Neural cell (in vitro differentiated cells): ENCODE measurements around the gene PDE11A. TPM values are rescaled to one million over a fixed set of nuclear protein-coding genes. Genes with fewer than 3 reads are reported as not detected.

ENCODE experiments used
- H2AFZ ChIP-seq: fragments of 200-600, 300-800 bp; sonication (generic), shearing (Covaris generic); 2 replicates; pipeline ENCODE4 v1.6.0; 2014; ENCODE audit warnings: low read depth, mild to moderate bottlenecking, antibody characterized with exemption, low read length, moderate library complexity
- H3F3A ChIP-seq: fragments of 200-600 bp; shearing (Covaris generic); 2 replicates; pipeline ENCODE4 v1.6.1; 2016; ENCODE audit warnings: mild to moderate bottlenecking, moderate library complexity, mixed read lengths, antibody characterized with exemption, low read length; ENCODE audit not compliant: insufficient read depth, poor library complexity, severe bottlenecking
- H3K27ac ChIP-seq: fragments of 200-600, 300-800 bp; sonication (generic), shearing (Covaris generic); 2 replicates; pipeline ENCODE4 v1.5.1; 2014; ENCODE audit warnings: mild to moderate bottlenecking, low read length, moderate library complexity
- H3K27me3 ChIP-seq: fragments of 300-800, 200-600 bp; sonication (generic), shearing (Covaris generic); 2 replicates; pipeline ENCODE4 v1.6.0; 2014; ENCODE audit warnings: mild to moderate bottlenecking, low read depth, low read length, moderate library complexity; ENCODE audit not compliant: insufficient read depth
- H3K36me3 ChIP-seq: fragments of 300-800, 200-600 bp; sonication (generic), shearing (Covaris generic); 2 replicates; pipeline ENCODE4 v1.5.1; 2014; ENCODE audit warnings: mild to moderate bottlenecking, antibody characterized with exemption, low read length, moderate library complexity; ENCODE audit not compliant: insufficient read depth
- H3K4me2 ChIP-seq: fragments of 300-800, 200-600 bp; sonication (generic), shearing (Covaris generic); 2 replicates; pipeline ENCODE4 v1.6.0; 2014; ENCODE audit warnings: mild to moderate bottlenecking, low read length
- H3K4me3 ChIP-seq: fragments of 300-800, 200-600 bp; sonication (generic), shearing (Covaris generic); 2 replicates; pipeline ENCODE4 v1.5.1; 2014; ENCODE audit warnings: mild to moderate bottlenecking, low read length, moderate library complexity
- H3K79me2 ChIP-seq: fragments of 200-600 bp; shearing (Covaris generic); replicated peaks from 2 replicates; pipeline ENCODE4 v1.6.0; 2014; ENCODE audit warnings: mild to moderate bottlenecking, low read length, moderate library complexity; ENCODE audit not compliant: insufficient read depth
- H3K9ac ChIP-seq: fragments of 300-800, 200-600 bp; sonication (generic), shearing (Covaris generic); 2 replicates; pipeline ENCODE4 v1.6.1; 2016; ENCODE audit warnings: mild to moderate bottlenecking, low read length, mixed read lengths
- H3K9me2 ChIP-seq: fragments of 200-600 bp; shearing (Covaris generic); 2 replicates; pipeline ENCODE4 v1.6.1; 2016; ENCODE audit warnings: mild to moderate bottlenecking, low read length, mixed read lengths; ENCODE audit not compliant: insufficient read depth
- H3K9me3 ChIP-seq: fragments of 200-600, 300-800 bp; sonication (generic), shearing (Covaris generic); 2 replicates; pipeline ENCODE4 v1.6.1; 2016; ENCODE audit warnings: mild to moderate bottlenecking, mixed run types, low read length, moderate library complexity, mixed read lengths
- H4K20me1 ChIP-seq: fragments of 200-600 bp; shearing (Covaris generic); 2 replicates; pipeline ENCODE4 v1.6.1; 2016; ENCODE audit warnings: mild to moderate bottlenecking, mixed run types; ENCODE audit not compliant: insufficient read depth
- CTCF ChIP-seq: fragments of 450-650 bp; IDR thresholded peaks from 2 replicates; pipeline ENCODE4 v1.5.1; 2014; ENCODE audit warnings: antibody characterized with exemption, mild to moderate bottlenecking, moderate library complexity; ENCODE audit not compliant: poor library complexity, severe bottlenecking
- EP300 ChIP-seq: fragments of 450-650 bp; conservative IDR thresholded peaks from 2 replicates; pipeline ENCODE4 v1.6.1; 2014; ENCODE audit warnings: antibody characterized with exemption, mild to moderate bottlenecking, moderate library complexity; ENCODE audit not compliant: poor library complexity, severe bottlenecking
- EZH2 ChIP-seq: fragments of 200-600, 300-800 bp; shearing (Covaris generic), sonication (generic); IDR thresholded peaks from 2 replicates; pipeline ENCODE4 v1.6.1; 2014; ENCODE audit warnings: antibody characterized with exemption, low read length, borderline replicate concordance, mild to moderate bottlenecking; ENCODE audit not compliant: insufficient read depth, poor library complexity, severe bottlenecking
- MXI1 ChIP-seq: fragments of 450-650 bp; conservative IDR thresholded peaks from 2 replicates; pipeline ENCODE4 v1.6.1; 2014; ENCODE audit warnings: antibody characterized with exemption, mild to moderate bottlenecking; ENCODE audit not compliant: poor library complexity, severe bottlenecking
- POLR2AphosphoS5 ChIP-seq: IDR thresholded peaks from 2 replicates; pipeline ENCODE4 v1.6.1; 2012
- RAD21 ChIP-seq: fragments of 450-650 bp; conservative IDR thresholded peaks from 2 replicates; pipeline ENCODE4 v1.6.1; 2014; ENCODE audit warnings: antibody characterized with exemption, mild to moderate bottlenecking, moderate library complexity
- REST ChIP-seq: IDR thresholded peaks from 2 replicates; pipeline ENCODE4 v1.6.1; 2012; ENCODE audit warnings: borderline replicate concordance
- SMC3 ChIP-seq: fragments of 450-650 bp; conservative IDR thresholded peaks from 2 replicates; pipeline ENCODE4 v1.6.1; 2014; ENCODE audit warnings: antibody characterized with exemption, mild to moderate bottlenecking, moderate library complexity; ENCODE audit not compliant: poor library complexity
- TAF1 ChIP-seq: IDR thresholded peaks from 2 replicates; pipeline ENCODE4 v1.6.1; 2012; ENCODE audit warnings: low read depth
- polyA plus RNA-seq: library from polyadenylated mRNA; depleted of rRNA; stranded (reverse); fragments of >200 nt; gene quantifications from 2 replicates; pipeline ENCODE4 v1.2.3, GENCODE V29; 2014

PDE11A gene
- polyA plus RNA-seq, 1 donor from 2014 or later, result 0.89 TPM

- no peak for TF ChIP-seq REST
- TF ChIP-seq POLR2AphosphoS5, result no peak
- no peak for TF ChIP-seq EZH2
- TF ChIP-seq MXI1, result no peak
- TF ChIP-seq EP300, result no peak
- TF ChIP-seq CTCF, result no peak
- no peak for TF ChIP-seq RAD21
- TF ChIP-seq TAF1, result no peak
- TF ChIP-seq SMC3, result no peak
- no peaks in the 10 kb centered on the region for H3F3A ChIP-seq
- no peaks in the 10 kb centered on the region for H3K9me3 ChIP-seq
- H3K9me2 ChIP-seq, result no peaks in the 10 kb centered on the region
- no peak overlapping the region for H3K9ac ChIP-seq
- H3K4me3 ChIP-seq, result no peak overlapping the region
- H3K4me2 ChIP-seq, result no peak overlapping the region
- H2AFZ ChIP-seq, result no peak overlapping the region
- H3K27ac ChIP-seq, result no peak overlapping the region
- no peaks in the 10 kb centered on the region for H3K27me3 ChIP-seq
- H3K79me2 ChIP-seq, result no peaks in the 10 kb centered on the region
- H3K36me3 ChIP-seq, result no peaks in the 10 kb centered on the region
- H4K20me1 ChIP-seq, result no peaks in the 10 kb centered on the region
These were observed 363.7 kb downstream of the PDE11A start for GRCh38 chr2:177708660-177709444.

GRCh38 chr2:177708106-177708505 is 364.5 kb downstream of the PDE11A start:
- TF ChIP-seq CTCF, result no peak
- no peak for TF ChIP-seq POLR2AphosphoS5
- TF ChIP-seq SMC3, result no peak
- no peak for TF ChIP-seq MXI1
- TF ChIP-seq EP300, result no peak
- TF ChIP-seq TAF1, result no peak
- no peak for TF ChIP-seq EZH2
- no peak for TF ChIP-seq REST
- Histone ChIP-seq H3K9me2 (no peaks in the 10 kb centered on the region), H3K27ac (no peak overlapping the region), H2AFZ (no peak overlapping the region), H3K4me2 (no peak overlapping the region), H3F3A (no peaks in the 10 kb centered on the region), H3K9me3 (no peaks in the 10 kb centered on the region), H4K20me1 (no peaks in the 10 kb centered on the region), H3K27me3 (no peaks in the 10 kb centered on the region), H3K4me3 (no peak overlapping the region), H3K36me3 (no peaks in the 10 kb centered on the region), H3K79me2 (no peaks in the 10 kb centered on the region), H3K9ac (no peak overlapping the region)
